Mesenchymal stem cell (in vitro differentiated cells and primary cell): ENCODE results near the gene NCOA4.
"Not testable (repeated sequence)": the region's sequence is repeated elsewhere in the genome, so short reads cannot be mapped to it uniquely, and the experiment has no call there.

Experiments
- DNase-seq: peaks from one replicate; pipeline ENCODE4 v3.0.0-alpha.2; 2013
- H2AFZ ChIP-seq: one replicate; pipeline ENCODE4 v1.6.1; 2013; ENCODE audit warnings: low read depth, mild to moderate bottlenecking, control low read depth, inconsistent platforms, low read length, moderate library complexity
- H2AK5ac ChIP-seq: 2 replicates; pipeline ENCODE4 v1.6.1; 2013; ENCODE audit warnings: low read length, moderate library complexity, mild to moderate bottlenecking, inconsistent platforms; ENCODE audit not compliant: severe bottlenecking
- H2BK120ac ChIP-seq: one replicate; pipeline ENCODE4 v1.6.1; 2013; ENCODE audit warnings: low read depth, mild to moderate bottlenecking, inconsistent platforms, low read length, moderate library complexity
- H2BK12ac ChIP-seq, 2 experiments: one replicate each; pipeline ENCODE4 v1.6.1; 2013; ENCODE audit warnings: inconsistent platforms in 2 of 2, low read length in 2 of 2, mild to moderate bottlenecking in 2 of 2, moderate library complexity in 2 of 2, control low read depth in 1 of 2
- H2BK15ac ChIP-seq: one replicate; pipeline ENCODE4 v1.6.1; 2013; ENCODE audit warnings: mild to moderate bottlenecking, low read depth, inconsistent platforms; ENCODE audit not compliant: poor library complexity, severe bottlenecking
- H2BK5ac ChIP-seq: 2 replicates; pipeline ENCODE4 v1.6.1; 2013; ENCODE audit warnings: low read depth, mild to moderate bottlenecking, low read length, control low read depth, inconsistent platforms; ENCODE audit not compliant: poor library complexity, severe bottlenecking
- H3K14ac ChIP-seq, 2 experiments: one replicate each; pipeline ENCODE4 v1.6.1; 2013; ENCODE audit warnings: inconsistent platforms in 2 of 2, low read length in 2 of 2, control low read depth in 1 of 2, mild to moderate bottlenecking in 1 of 2, moderate library complexity in 1 of 2
- H3K18ac ChIP-seq, 2 experiments: one replicate each; pipeline ENCODE4 v1.6.1; 2013; ENCODE audit warnings: inconsistent platforms in 2 of 2, low read length in 2 of 2, control low read depth in 1 of 2, low read depth in 1 of 2, mild to moderate bottlenecking in 1 of 2
- H3K23ac ChIP-seq, 2 experiments: one replicate each; pipeline ENCODE4 v1.6.1; 2013; ENCODE audit warnings: inconsistent platforms in 2 of 2, low read length in 2 of 2, mild to moderate bottlenecking in 2 of 2, moderate library complexity in 2 of 2, control low read depth in 1 of 2
- H3K27ac ChIP-seq: 2 replicates; pipeline ENCODE4 v1.5.1; 2013; ENCODE audit warnings: mild to moderate bottlenecking, moderate library complexity, low read length, control low read depth, inconsistent platforms; ENCODE audit not compliant: poor library complexity, severe bottlenecking
- H3K27me3 ChIP-seq, 2 experiments: 2 replicates each; pipeline versions ENCODE4 v1.6.1 to v1.7.0; 2013; ENCODE audit warnings: low read length in 2 of 2, mild to moderate bottlenecking in 2 of 2, moderate library complexity in 2 of 2, control low read depth in 1 of 2, inconsistent platforms in 1 of 2; ENCODE audit not compliant: control insufficient read depth in 1 of 2, insufficient read depth in 1 of 2
- H3K36me3 ChIP-seq, 2 experiments: 2 replicates each; pipeline versions ENCODE4 v1.6.1 to v1.7.0; 2013; ENCODE audit warnings: low read length in 2 of 2, control low read depth in 1 of 2, inconsistent platforms in 1 of 2, low read depth in 1 of 2, mild to moderate bottlenecking in 1 of 2; ENCODE audit not compliant: insufficient read depth in 2 of 2, control insufficient read depth in 1 of 2
- H3K4ac ChIP-seq, 2 experiments: one replicate each; pipeline ENCODE4 v1.6.1; 2013; ENCODE audit warnings: inconsistent platforms in 2 of 2, low read length in 2 of 2, mild to moderate bottlenecking in 2 of 2, moderate library complexity in 2 of 2, control low read depth in 1 of 2, low read depth in 1 of 2
- H3K4me1 ChIP-seq: 2 replicates; pipeline ENCODE4 v1.6.1; 2013; ENCODE audit warnings: low read depth, low read length, control low read depth; ENCODE audit not compliant: control insufficient read depth, insufficient read depth
- H3K4me2 ChIP-seq: 2 replicates; pipeline ENCODE4 v1.6.1; 2013; ENCODE audit warnings: low read length, mild to moderate bottlenecking, inconsistent platforms; ENCODE audit not compliant: poor library complexity, severe bottlenecking
- H3K4me3 ChIP-seq, 2 experiments: 2 replicates each; pipeline versions ENCODE4 v1.5.1 to v1.7.0; 2013; ENCODE audit warnings: low read length in 2 of 2, mild to moderate bottlenecking in 2 of 2, control low read depth in 1 of 2, low read depth in 1 of 2; ENCODE audit not compliant: insufficient read depth in 1 of 2
- H3K79me1 ChIP-seq: replicated peaks from 2 replicates; pipeline ENCODE4 v1.6.1; 2013; ENCODE audit warnings: mild to moderate bottlenecking, control low read depth, low read length, inconsistent platforms; ENCODE audit not compliant: poor library complexity, severe bottlenecking
- H3K9ac ChIP-seq: 2 replicates; pipeline ENCODE4 v1.7.0; 2013; ENCODE audit warnings: mild to moderate bottlenecking, low read length, moderate library complexity
- H3K9me3 ChIP-seq: 2 replicates; pipeline ENCODE4 v1.7.0; 2013; ENCODE audit warnings: mild to moderate bottlenecking, low read length; ENCODE audit not compliant: control insufficient read depth
- H4K8ac ChIP-seq: one replicate; pipeline ENCODE4 v1.6.1; 2013; ENCODE audit warnings: inconsistent platforms, mild to moderate bottlenecking, low read length, moderate library complexity
- H4K91ac ChIP-seq: one replicate; pipeline ENCODE4 v1.6.1; 2013; ENCODE audit warnings: mild to moderate bottlenecking, low read length, inconsistent platforms
- WGBS: methylation state at CpG from one replicate; pipeline ENCODE4 v1.1.7; 2013; ENCODE audit warnings: mixed read lengths; 5-methylcytosine and 5-hydroxymethylcytosine counted together

NCOA4 gene

DNA sequence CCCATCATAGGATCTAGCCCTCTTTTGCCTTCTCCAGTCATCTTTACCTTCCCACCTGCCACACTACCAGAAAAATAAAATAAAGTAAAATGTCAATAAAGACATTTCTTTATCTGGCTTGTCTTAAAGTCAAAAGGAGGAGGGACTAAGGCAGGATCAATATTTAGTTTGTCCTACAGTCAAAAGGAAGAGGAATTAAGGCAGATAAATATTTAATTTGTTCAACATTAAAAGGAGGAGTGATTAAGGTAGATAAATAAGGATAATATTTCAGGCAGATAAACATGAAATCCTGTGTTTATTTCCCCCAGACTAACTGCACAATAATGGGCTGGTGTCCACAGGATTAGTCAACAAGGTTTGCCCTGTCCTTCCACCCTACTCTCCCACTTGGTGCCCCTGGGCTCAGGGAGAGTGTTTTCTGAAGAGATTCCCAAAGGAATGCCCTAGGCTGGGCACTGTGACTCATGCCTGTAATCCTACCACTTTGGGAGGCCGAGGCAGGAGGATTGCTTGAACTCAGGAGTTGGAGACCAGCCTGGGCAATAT, 33.9 kb upstream of the NCOA4 start:
- no peak overlapping the region for H3K14ac ChIP-seq
- no peak overlapping the region for H2AFZ ChIP-seq
- H3K4me1 ChIP-seq, result peaks cover 2% of the 10 kb centered on the region
- H3K27ac ChIP-seq, result no peak overlapping the region
- no peak overlapping the region for H2BK15ac ChIP-seq
- no peak overlapping the region for H4K8ac ChIP-seq
- no peak for DNase-seq
- H4K91ac ChIP-seq, result no peak overlapping the region
- no peaks in the 10 kb centered on the region for H3K36me3 ChIP-seq
- H3K9me3 ChIP-seq, result no peaks in the 10 kb centered on the region
- H3K18ac ChIP-seq, result no peak overlapping the region
- H3K4me3 ChIP-seq, result no peak overlapping the region
- H2BK5ac ChIP-seq, result no peak overlapping the region
- no peaks in the 10 kb centered on the region for H3K79me1 ChIP-seq
- H2BK12ac ChIP-seq, result no peak overlapping the region
- peaks cover 7% of the 10 kb centered on the region in 2 experiments for H3K27me3 ChIP-seq
- no peak overlapping the region for H2BK120ac ChIP-seq
- 83% methylated on average over 1 of the region's 1 CpG for WGBS
- H3K9ac ChIP-seq, result no peak overlapping the region
- H3K23ac ChIP-seq, result no peak overlapping the region
- H3K4ac ChIP-seq, result no peak overlapping the region
- no peak overlapping the region for H2AK5ac ChIP-seq
- no peak overlapping the region for H3K4me2 ChIP-seq

DNA sequence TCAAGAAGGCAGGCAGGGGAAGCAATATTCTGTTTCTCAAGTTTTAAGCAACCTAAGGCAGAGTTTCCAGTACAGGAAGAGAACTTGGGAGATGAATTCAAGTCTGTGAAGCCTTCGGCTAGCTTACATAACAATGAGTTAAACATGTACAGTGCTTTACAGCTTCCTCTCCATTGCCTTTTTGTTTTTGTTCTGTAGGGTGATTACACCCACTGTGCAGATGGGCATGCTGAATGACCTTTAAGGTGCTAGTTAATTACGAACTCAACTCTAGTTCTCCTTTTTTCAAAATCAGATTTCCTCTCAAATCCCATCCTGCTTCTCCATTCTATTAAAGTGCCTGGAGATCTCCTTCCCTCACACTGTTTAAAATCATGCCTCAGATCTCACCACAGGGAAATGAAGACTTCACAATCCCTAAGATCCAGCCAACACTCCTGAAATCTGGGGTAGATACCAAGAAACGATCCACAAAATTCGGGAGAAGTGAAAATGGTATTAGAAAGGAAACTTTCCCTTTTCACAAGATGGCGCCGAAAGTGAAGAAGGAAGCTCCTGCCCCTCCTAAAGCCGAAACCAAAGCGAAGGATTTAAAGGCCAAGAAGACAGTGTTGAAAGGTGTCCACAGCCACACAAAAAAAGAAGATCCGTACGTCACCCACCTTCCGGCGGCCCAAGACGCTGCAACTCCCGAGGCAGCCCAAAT, 32.5 kb upstream of the NCOA4 start:
- no peak overlapping the region for H2BK120ac ChIP-seq
- H3K9me3 ChIP-seq, result no peaks in the 10 kb centered on the region
- H2AK5ac ChIP-seq, result no peak overlapping the region
- no peak overlapping the region for H2BK5ac ChIP-seq
- no peaks in the 10 kb centered on the region for H3K79me1 ChIP-seq
- H3K23ac ChIP-seq, result no peak overlapping the region
- H3K14ac ChIP-seq, result no peak overlapping the region
- no peak overlapping the region for H2AFZ ChIP-seq
- no peaks in the 10 kb centered on the region for H3K36me3 ChIP-seq
- H4K91ac ChIP-seq, result no peak overlapping the region
- H3K27ac ChIP-seq, result no peak overlapping the region
- no peak overlapping the region for H3K4ac ChIP-seq
- H3K18ac ChIP-seq, result no peak overlapping the region
- H3K27me3 ChIP-seq, result peaks cover 0 to 7% of the 10 kb centered on the region in 2 experiments
- no peak for DNase-seq
- WGBS, result 86% methylated on average over 14 of the region's 14 CpGs
- H4K8ac ChIP-seq, result no peak overlapping the region
- no peak overlapping the region for H2BK15ac ChIP-seq
- no peak overlapping the region for H3K4me3 ChIP-seq
- H2BK12ac ChIP-seq, result no peak overlapping the region
- H3K4me2 ChIP-seq, result no peak overlapping the region
- H3K4me1 ChIP-seq, result no peaks in the 10 kb centered on the region
- H3K9ac ChIP-seq, result no peak overlapping the region

GRCh38 chr10:46060706-46061105, 30.3 kb upstream of the NCOA4 start:
- H3K18ac ChIP-seq, result no peak overlapping the region
- no peak overlapping the region for H2AFZ ChIP-seq
- H2BK120ac ChIP-seq, result no peak overlapping the region
- no peak overlapping the region for H3K4me3 ChIP-seq
- no peak overlapping the region for H4K8ac ChIP-seq
- H3K9me3 ChIP-seq, result peaks cover 5% of the 10 kb centered on the region
- no peak overlapping the region for H3K4me2 ChIP-seq
- H3K23ac ChIP-seq, result no peak overlapping the region
- no peak overlapping the region for H4K91ac ChIP-seq
- peak overlapping the region in 1 of 2 experiments; percentile 66 for H2BK12ac ChIP-seq
- no peak overlapping the region for H3K27ac ChIP-seq
- no peak overlapping the region for H3K9ac ChIP-seq
- no peak overlapping the region for H3K14ac ChIP-seq
- H2AK5ac ChIP-seq, result no peak overlapping the region
- no peak overlapping the region for H2BK5ac ChIP-seq
- H3K4ac ChIP-seq, result peak overlapping the region in 1 of 2 experiments; percentile 51
- no peak overlapping the region for H2BK15ac ChIP-seq
- no peak for DNase-seq
- H3K27me3 ChIP-seq, result peaks cover 0 to 7% of the 10 kb centered on the region in 2 experiments
- WGBS, result 89% methylated on average over 2 of the region's 3 CpGs
- H3K79me1 ChIP-seq, result no peaks in the 10 kb centered on the region
- H3K36me3 ChIP-seq, result no peaks in the 10 kb centered on the region
- no peaks in the 10 kb centered on the region for H3K4me1 ChIP-seq

- not testable (repeated sequence) for H2AFZ ChIP-seq, H3K9ac ChIP-seq, H3K27ac ChIP-seq, H3K18ac ChIP-seq, H3K79me1 ChIP-seq, DNase-seq, H2BK12ac ChIP-seq, H3K36me3 ChIP-seq, H2BK15ac ChIP-seq, H3K9me3 ChIP-seq, H2BK120ac ChIP-seq, H3K14ac ChIP-seq, H2BK5ac ChIP-seq, H4K8ac ChIP-seq, H3K4me3 ChIP-seq, H4K91ac ChIP-seq, H3K4me2 ChIP-seq, H3K4me1 ChIP-seq, H3K4ac ChIP-seq, H3K23ac ChIP-seq, H2AK5ac ChIP-seq
- WGBS, result 80% methylated on average over 1 of the region's 5 CpGs
- peaks cover 12 to 18% of the 10 kb centered on the region in 2 experiments for H3K27me3 ChIP-seq
Measured at GRCh38 chr10:46057927-46058326, 27.5 kb upstream of the NCOA4 start.
